ENCODE results near the gene ZNRF3.
A peak's percentile ranks its signal among the peaks of the same experiment; 100 is the strongest.

ZNRF3 gene

DNA sequence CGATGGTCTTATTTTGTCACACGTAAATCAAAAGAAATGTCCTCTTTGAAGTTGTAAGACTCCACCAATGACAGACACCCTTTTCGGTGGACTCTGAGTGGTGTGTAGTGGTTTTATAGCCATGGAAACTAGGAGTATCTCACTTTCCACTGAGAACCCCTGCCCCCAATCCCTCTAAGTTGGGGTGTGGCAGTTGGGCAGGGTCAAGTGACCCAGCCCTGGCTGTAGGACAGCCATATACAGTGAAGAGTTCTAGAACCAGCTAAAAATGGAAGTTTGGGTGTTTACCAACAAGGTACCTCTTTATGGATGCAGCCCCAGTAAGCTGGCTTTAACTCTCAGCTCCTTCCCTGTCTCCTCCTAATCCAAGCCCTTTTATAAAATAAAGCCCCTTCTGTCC is 173.1 kb downstream of the ZNRF3 start:
- peaks cover 23% of the 10 kb centered on the region for H3K27me3 Mint-ChIP-seq
- no peaks in the 10 kb centered on the region for H3K9me3 Mint-ChIP-seq
- H3K4me3 Mint-ChIP-seq, result no peak overlapping the region
- H3K27ac Mint-ChIP-seq, result no peak overlapping the region
- H3K36me3 Mint-ChIP-seq (ENCODE audit: low read depth), result no peaks in the 10 kb centered on the region
- no peaks in the 10 kb centered on the region for H3K4me1 Mint-ChIP-seq (ENCODE audit: low read depth)

DNA sequence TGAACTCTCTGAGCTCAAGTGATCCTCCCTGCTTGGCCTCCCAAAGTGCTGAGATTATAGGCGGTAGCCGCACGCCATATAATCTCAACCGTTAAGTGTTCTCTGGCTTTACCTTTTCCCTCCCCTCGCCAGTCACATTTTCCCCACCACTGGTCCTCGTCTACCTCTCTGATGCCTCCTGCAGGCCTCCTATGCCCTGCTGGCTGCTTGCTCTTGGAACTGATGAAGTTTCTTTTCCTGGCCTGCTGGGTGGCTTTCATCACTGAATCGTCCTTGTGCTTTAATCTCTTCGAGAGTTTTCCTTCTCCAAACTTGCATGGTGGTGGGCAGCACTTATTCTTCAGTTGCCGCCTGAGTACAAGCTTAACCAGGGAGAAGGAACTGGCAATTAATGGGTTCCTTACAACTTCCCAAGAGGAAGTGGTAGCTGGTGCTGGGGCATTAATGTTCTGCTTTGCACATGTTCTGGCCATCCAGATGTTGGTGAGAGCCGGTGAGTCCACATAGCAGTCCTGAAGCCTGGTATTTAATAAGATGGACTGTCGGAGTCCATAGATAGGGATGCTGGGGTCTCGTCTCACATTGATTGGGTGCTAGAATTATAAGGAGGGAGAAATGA is 177.0 kb downstream of the ZNRF3 start:
- Mint-ChIP-seq H3K4me1 (ENCODE audit: low read depth) (no peaks in the 10 kb centered on the region), H3K4me3 (no peak overlapping the region), H3K27me3 (peaks cover 43% of the 10 kb centered on the region), H3K36me3 (ENCODE audit: low read depth) (no peaks in the 10 kb centered on the region), H3K27ac (no peak overlapping the region), H3K9me3 (no peaks in the 10 kb centered on the region)

- Mint-ChIP-seq H3K4me3 (no peak overlapping the region), H3K4me1 (ENCODE audit: low read depth) (peaks cover 3% of the 10 kb centered on the region), H3K36me3 (ENCODE audit: low read depth) (no peaks in the 10 kb centered on the region), H3K27me3 (peaks cover 47% of the 10 kb centered on the region), H3K27ac (no peak overlapping the region), H3K9me3 (no peaks in the 10 kb centered on the region)
Observed at GRCh38 chr22:29060931-29061330, 177.6 kb downstream of the ZNRF3 start.

DNA sequence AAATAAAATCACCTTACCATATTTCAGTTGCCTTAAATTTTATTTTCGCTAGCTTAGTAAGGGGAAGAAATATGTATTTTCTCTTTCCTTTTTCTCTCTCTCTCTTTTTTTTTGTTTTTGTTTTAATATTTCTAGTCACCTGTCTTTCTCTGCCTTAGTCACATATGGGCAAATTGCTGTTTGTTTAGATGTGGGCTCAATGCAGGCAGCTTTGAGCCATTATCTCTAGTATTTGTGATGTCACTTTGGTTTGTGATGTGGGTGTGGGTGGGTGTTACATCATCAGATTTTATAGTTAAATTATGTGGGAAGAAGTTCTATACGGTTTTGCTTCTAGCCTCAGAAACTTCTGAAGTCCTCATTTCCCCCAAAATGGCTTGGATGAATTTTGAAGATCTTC is 178.4 kb downstream of the ZNRF3 start, which contains the start of gene C22orf31:
TSS of gene C22orf31 (minus strand) at position 59 of the 400 bp plus-strand sequence. CDS start at position 20, 39 bp downstream.
- H3K27me3 Mint-ChIP-seq, result peaks cover 52% of the 10 kb centered on the region
- H3K4me1 Mint-ChIP-seq (ENCODE audit: low read depth), result peaks cover 7% of the 10 kb centered on the region
- no peaks in the 10 kb centered on the region for H3K36me3 Mint-ChIP-seq (ENCODE audit: low read depth)
- H3K4me3 Mint-ChIP-seq, result no peak within 1 kb of the TSS
- no peak within 1 kb of the TSS for H3K27ac Mint-ChIP-seq
- no peaks in the 10 kb centered on the region for H3K9me3 Mint-ChIP-seq

GRCh38 chr22:29062286-29062821 is 179.0 kb downstream of the ZNRF3 start:
- peaks cover 54% of the 10 kb centered on the region for H3K27me3 Mint-ChIP-seq
- peaks cover 9% of the 10 kb centered on the region for H3K4me1 Mint-ChIP-seq (ENCODE audit: low read depth)
- no peaks in the 10 kb centered on the region for H3K36me3 Mint-ChIP-seq (ENCODE audit: low read depth)
- H3K27ac Mint-ChIP-seq, result no peak overlapping the region
- H3K4me3 Mint-ChIP-seq, result no peak overlapping the region
- no peaks in the 10 kb centered on the region for H3K9me3 Mint-ChIP-seq

GRCh38 chr22:29065468-29066190 is 182.3 kb downstream of the ZNRF3 start:
- H3K36me3 Mint-ChIP-seq (ENCODE audit: low read depth), result no peaks in the 10 kb centered on the region
- H3K4me1 Mint-ChIP-seq (ENCODE audit: low read depth), result peaks cover 9% of the 10 kb centered on the region
- no peaks in the 10 kb centered on the region for H3K9me3 Mint-ChIP-seq
- no peak overlapping the region for H3K27ac Mint-ChIP-seq
- H3K4me3 Mint-ChIP-seq, result no peak overlapping the region
- peaks cover 52% of the 10 kb centered on the region for H3K27me3 Mint-ChIP-seq

GRCh38 chr22:29069463-29069862 is 186.1 kb downstream of the ZNRF3 start:
- Mint-ChIP-seq H3K9me3 (no peaks in the 10 kb centered on the region), H3K4me1 (ENCODE audit: low read depth) (peaks cover 25% of the 10 kb centered on the region), H3K36me3 (ENCODE audit: low read depth) (no peaks in the 10 kb centered on the region), H3K27ac (no peak overlapping the region), H3K4me3 (no peak overlapping the region), H3K27me3 (peaks cover 52% of the 10 kb centered on the region)

DNA sequence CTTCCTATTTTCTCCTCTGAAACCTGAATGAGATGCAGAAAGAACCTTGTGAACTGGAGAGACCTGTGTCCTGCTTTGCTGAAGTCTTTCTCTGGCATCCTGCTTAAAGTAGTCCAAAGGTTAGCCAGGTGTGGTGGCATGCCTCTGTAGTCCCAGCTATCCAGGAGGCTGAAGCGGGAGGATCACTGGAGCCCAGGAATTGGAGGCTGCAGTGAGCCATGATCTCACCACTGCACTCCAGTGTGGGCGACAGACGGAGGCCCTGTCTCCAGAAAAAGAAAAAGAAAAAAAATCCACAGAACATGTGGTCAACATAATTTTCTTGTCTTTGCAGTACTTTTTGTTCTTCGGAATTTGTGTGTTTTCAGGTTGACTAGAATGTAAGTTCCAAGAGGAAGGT is 187.1 kb downstream of the ZNRF3 start:
- H3K27me3 Mint-ChIP-seq, result peaks cover 57% of the 10 kb centered on the region
- no peak overlapping the region for H3K27ac Mint-ChIP-seq
- H3K4me3 Mint-ChIP-seq, result peak overlapping the region; percentile 58
- H3K36me3 Mint-ChIP-seq (ENCODE audit: low read depth), result no peaks in the 10 kb centered on the region
- H3K4me1 Mint-ChIP-seq (ENCODE audit: low read depth), result peaks cover 25% of the 10 kb centered on the region
- H3K9me3 Mint-ChIP-seq, result no peaks in the 10 kb centered on the region

GRCh38 chr22:29071261-29072045 is 188.1 kb downstream of the ZNRF3 start:
- Mint-ChIP-seq H3K9me3 (no peaks in the 10 kb centered on the region), H3K27ac (no peak overlapping the region), H3K36me3 (ENCODE audit: low read depth) (no peaks in the 10 kb centered on the region), H3K4me1 (ENCODE audit: low read depth) (peaks cover 20% of the 10 kb centered on the region), H3K4me3 (peak overlapping the region; percentile 66), H3K27me3 (peaks cover 61% of the 10 kb centered on the region)

GRCh38 chr22:29072193-29072978 is 189.0 kb downstream of the ZNRF3 start:
- Mint-ChIP-seq H3K36me3 (ENCODE audit: low read depth) (no peaks in the 10 kb centered on the region), H3K4me1 (ENCODE audit: low read depth) (peaks cover 17% of the 10 kb centered on the region), H3K27ac (no peak overlapping the region), H3K9me3 (no peaks in the 10 kb centered on the region), H3K27me3 (peaks cover 62% of the 10 kb centered on the region), H3K4me3 (peak overlapping the region; percentile 66)

GRCh38 chr22:29072979-29073617 is 189.7 kb downstream of the ZNRF3 start, which contains the start of gene KREMEN1:
KREMEN1 (plus strand) TSS chr22:29073035; CDS start chr22:29073131, 96 bp downstream.
- peaks cover 69% of the 10 kb centered on the region for H3K27me3 Mint-ChIP-seq
- H3K9me3 Mint-ChIP-seq, result no peaks in the 10 kb centered on the region
- H3K4me1 Mint-ChIP-seq (ENCODE audit: low read depth), result peaks cover 17% of the 10 kb centered on the region
- peak within 1 kb of the TSS; percentile 66 for H3K4me3 Mint-ChIP-seq
- H3K27ac Mint-ChIP-seq, result no peak within 1 kb of the TSS
- H3K36me3 Mint-ChIP-seq (ENCODE audit: low read depth), result no peaks in the 10 kb centered on the region

GRCh38 chr22:29073618-29074275 is 190.4 kb downstream of the ZNRF3 start:
- Mint-ChIP-seq H3K27ac (no peak overlapping the region), H3K4me3 (peak overlapping the region; percentile 54), H3K9me3 (no peaks in the 10 kb centered on the region), H3K27me3 (peaks cover 75% of the 10 kb centered on the region), H3K36me3 (ENCODE audit: low read depth) (no peaks in the 10 kb centered on the region), H3K4me1 (ENCODE audit: low read depth) (peaks cover 17% of the 10 kb centered on the region)

DNA sequence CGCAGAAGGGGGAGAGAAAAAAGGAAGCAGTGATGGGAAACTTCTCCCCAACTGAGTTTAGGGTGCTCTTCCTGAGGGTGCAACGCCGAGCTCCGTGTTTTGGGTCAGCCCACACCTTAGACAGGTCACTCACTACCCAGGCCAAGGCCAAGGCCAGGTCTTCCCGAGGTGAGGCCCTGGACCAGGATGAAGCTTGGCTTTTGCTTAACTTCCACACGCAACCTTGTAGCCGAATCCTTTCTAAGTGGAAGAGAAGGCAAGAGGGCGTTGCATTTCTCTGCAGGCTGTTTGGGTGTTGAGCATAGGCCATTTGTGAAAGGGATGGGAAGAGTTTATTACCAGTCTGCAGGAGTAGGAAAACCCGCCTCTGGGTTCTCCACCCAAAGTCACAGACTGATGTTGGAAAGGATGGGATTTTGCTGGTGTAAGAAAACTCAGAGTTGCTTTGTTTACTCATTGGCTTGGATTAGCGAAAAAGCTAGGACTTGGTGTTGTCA is 191.0 kb downstream of the ZNRF3 start:
- Mint-ChIP-seq H3K4me1 (ENCODE audit: low read depth) (peaks cover 17% of the 10 kb centered on the region), H3K27me3 (peaks cover 80% of the 10 kb centered on the region), H3K9me3 (no peaks in the 10 kb centered on the region), H3K27ac (no peak overlapping the region), H3K4me3 (peak overlapping the region; percentile 37), H3K36me3 (ENCODE audit: low read depth) (no peaks in the 10 kb centered on the region)

Data from stimulated activated naive CD8-positive, alpha-beta T cell treated with anti-CD3 and anti-CD28 coated beads, Interleukin-15, Interleukin-2, amounts not matched to agents 100 ng/mL and 50 ng/mL, for 24 hours (primary cell).